Vagina (tissue), 2 donors: ENCODE measurements around the gene CAMK2B. TPM values are rescaled to one million over a fixed set of nuclear protein-coding genes. Genes with fewer than 3 reads are reported as not detected.

Experiments used
- DNase-seq, 2 donors: peaks; one replicate each; pipeline ENCODE4 v3.0.0-alpha.2; 2017; ENCODE audit errors: extremely low spot score in 2 of 2
- H3K27ac ChIP-seq: fragments of 200-600 bp; sonication (generic); one replicate; pipeline ENCODE4 v1.5.1; 2019
- H3K27me3 ChIP-seq: fragments of 200-600 bp; sonication (generic); one replicate; pipeline ENCODE4 v1.5.1; 2019
- H3K36me3 ChIP-seq, 2 donors: fragments of 200-600 bp; sonication (generic); one replicate each; pipeline ENCODE4 v1.5.1; 2017 to 2019
- H3K4me1 ChIP-seq: fragments of 200-600 bp; sonication (generic); one replicate; pipeline ENCODE4 v1.5.1; 2019
- H3K4me3 ChIP-seq, 2 donors: fragments of 200-600 bp; sonication (generic); 1 replicate in 1 of 2; 2 replicates in 1 of 2; pipeline ENCODE4 v1.5.1; 2016 to 2019
- H3K9me3 ChIP-seq: fragments of 200-600 bp; sonication (generic); one replicate; pipeline ENCODE4 v1.5.1; 2019
- CTCF ChIP-seq, 3 experiments: fragments of 450-650 bp in 2 of 3; fragments of 200-600 bp in 1 of 3; sonication (generic) in 1 of 3; IDR thresholded peaks; one replicate each; pipeline ENCODE4 v1.5.1; 2017 to 2019; ENCODE audit warnings: antibody characterized with exemption in 3 of 3, mild to moderate bottlenecking in 2 of 3, moderate library complexity in 2 of 3
- POLR2A ChIP-seq, 2 donors: fragments of 450-650 bp; IDR thresholded peaks; one replicate each; pipeline ENCODE4 v1.6.1; 2017; ENCODE audit warnings: antibody characterized with exemption in 2 of 2, mild to moderate bottlenecking in 2 of 2, moderate library complexity in 2 of 2
- POLR2AphosphoS5 ChIP-seq, 2 donors: sonication (generic); formaldehyde crosslinking; IDR thresholded peaks; one replicate each; pipeline ENCODE4 v1.9.0; 2017; ENCODE audit warnings: antibody characterized with exemption in 2 of 2, mild to moderate bottlenecking in 2 of 2, low read depth in 1 of 2; ENCODE audit not compliant: insufficient read depth in 1 of 2
- intact Hi-C: fragments of 100-400 bp; cut with DNase I; formaldehyde crosslinking; loops from one replicate; pipeline ENCODE4 v1.15.1; 2023
- total RNA-seq: library from RNA; depleted of rRNA; stranded (reverse); fragments of >200 nt; gene quantifications from one replicate; pipeline ENCODE4 v1.2.3, GENCODE V29; 2016

Gene CAMK2B
- total RNA-seq, 1 donor from 2014 or later, result 3.2 TPM

- intact Hi-C loops, result no loop called here
- Histone ChIP-seq H3K27me3 (peaks cover 5% of the 10 kb centered on the region), H3K4me3 (no peak overlapping the region), H3K4me1 (no peaks in the 10 kb centered on the region), H3K9me3 (no peaks in the 10 kb centered on the region), H3K36me3 (no peaks in the 10 kb centered on the region), H3K27ac (no peak overlapping the region)
- no peak for DNase-seq
- TF ChIP-seq CTCF (IDR thresholded peaks at IDR 0.05), result no peak
- TF ChIP-seq POLR2A (IDR thresholded peaks at IDR 0.05), result no peak
- no peak for TF ChIP-seq POLR2AphosphoS5 (IDR thresholded peaks at IDR 0.05; ENCODE audit: insufficient read depth in 1 of 2, low read depth in 1 of 2)
Observed at GRCh38 chr7:44228571-44229350, 96.6 kb downstream of the CAMK2B start.

- Histone ChIP-seq H3K36me3 (no peaks in the 10 kb centered on the region), H3K4me1 (no peaks in the 10 kb centered on the region), H3K9me3 (no peaks in the 10 kb centered on the region), H3K27ac (no peak overlapping the region), H3K4me3 (no peak overlapping the region), H3K27me3 (peaks cover 5% of the 10 kb centered on the region)
- TF ChIP-seq CTCF (IDR thresholded peaks at IDR 0.05), result no peak
- no peak for TF ChIP-seq POLR2AphosphoS5 (IDR thresholded peaks at IDR 0.05; ENCODE audit: insufficient read depth in 1 of 2, low read depth in 1 of 2)
- no peak for TF ChIP-seq POLR2A (IDR thresholded peaks at IDR 0.05)
- no peak for DNase-seq
- intact Hi-C loops, result no loop called here
Observed at GRCh38 chr7:44227911-44228310, 97.5 kb downstream of the CAMK2B start.

- no peak for DNase-seq
- Histone ChIP-seq H3K9me3 (no peaks in the 10 kb centered on the region), H3K36me3 (no peaks in the 10 kb centered on the region), H3K4me3 (no peak overlapping the region), H3K4me1 (no peaks in the 10 kb centered on the region), H3K27ac (no peak overlapping the region), H3K27me3 (peaks cover 5% of the 10 kb centered on the region)
- TF ChIP-seq CTCF (IDR thresholded peaks at IDR 0.05), result no peak
- no peak for TF ChIP-seq POLR2A (IDR thresholded peaks at IDR 0.05)
- no peak for TF ChIP-seq POLR2AphosphoS5 (IDR thresholded peaks at IDR 0.05; ENCODE audit: insufficient read depth in 1 of 2, low read depth in 1 of 2)
- intact Hi-C loops, result no loop called here
Observed at GRCh38 chr7:44226396-44226753, 99.0 kb downstream of the CAMK2B start.

- Histone ChIP-seq H3K4me3 (no peak overlapping the region), H3K27me3 (peaks cover 5% of the 10 kb centered on the region), H3K4me1 (no peaks in the 10 kb centered on the region), H3K9me3 (no peaks in the 10 kb centered on the region), H3K36me3 (no peaks in the 10 kb centered on the region), H3K27ac (no peak overlapping the region)
- DNase-seq, result no peak
- no peak for TF ChIP-seq POLR2A (IDR thresholded peaks at IDR 0.05)
- no peak for TF ChIP-seq CTCF (IDR thresholded peaks at IDR 0.05)
- no peak for TF ChIP-seq POLR2AphosphoS5 (IDR thresholded peaks at IDR 0.05; ENCODE audit: insufficient read depth in 1 of 2, low read depth in 1 of 2)
- intact Hi-C loops, result no loop called here
Observed at GRCh38 chr7:44225566-44226395, 99.6 kb downstream of the CAMK2B start.
